K562 (cell line): ENCODE measurements around the gene NAIF1. TPM values are rescaled to one million over a fixed set of nuclear protein-coding genes. Genes with fewer than 3 reads are reported as not detected.

Experiments used
- ATAC-seq: fragments of 200-7000 bp; cut with Tn5 transposase; 3 replicates; pipeline ENCODE4 v1.9.1; 2020; ENCODE audit warnings: moderate library complexity
- BruUV-seq: library from RNA; stranded (reverse); fragments of 400-500 nt; replicated peaks from 2 replicates; lab custom pipeline; 2021; lab: Mats Ljungman, UMichigan
- CTCF ChIA-PET: fragments of 300-600 bp; formaldehyde crosslinking; extraction: SDS; loops from one replicate; lab custom pipeline; 2021; ENCODE audit warnings: low intra/inter-chr PET ratio; lab: Yijun Ruan, JAX
- POLR2A ChIA-PET: fragments of 300-600, 350-650 bp; sonication (Branson Sonifier 250); formaldehyde crosslinking; extraction: SDS; loops from one replicate; lab custom pipeline; 2021; ENCODE audit warnings: antibody characterized with exemption, inconsistent platforms; lab: Yijun Ruan, JAX
- DNase-seq, 4 experiments: peaks; one replicate each; pipeline versions ENCODE4 v3.0.0 to v3.0.0-alpha.2; 2011 to 2018; ENCODE audit warnings: low spot score in 3 of 4, mixed read lengths in 3 of 4; ENCODE audit errors: extremely low read depth in 1 of 4
- FAIRE-seq: peaks from 2 replicates; lab custom pipeline; 2011; peaks lifted over from hg19 to GRCh38; lab: Jason Lieb, UNC
- H2AFZ ChIP-seq: 2 replicates; pipeline ENCODE4 v1.6.0; 2011; ENCODE audit warnings: low read depth, low read length, control low read depth, inconsistent platforms
- H3K27ac ChIP-seq: fragments of 200-600 bp; 3 replicates; pipeline ENCODE4 v1.8.0; 2011; ENCODE audit warnings: low read depth, mild to moderate bottlenecking, control low read depth, inconsistent platforms, low read length, moderate library complexity, mixed read lengths; ENCODE audit errors: extremely low read depth
- H3K27me3 ChIP-seq, 2 experiments: fragments of 300-600 bp in 1 of 2; 2 replicates in 1 of 2; 3 replicates in 1 of 2; pipeline versions ENCODE4 v1.6.0 to v1.8.0; 2011; ENCODE audit warnings: inconsistent platforms in 2 of 2, low read length in 2 of 2, mild to moderate bottlenecking in 1 of 2, mixed read lengths in 1 of 2, moderate library complexity in 1 of 2; ENCODE audit not compliant: control insufficient read depth in 2 of 2, insufficient read depth in 2 of 2
- H3K36me3 ChIP-seq: fragments of 300-600 bp; 3 replicates; pipeline ENCODE4 v1.8.0; 2011; ENCODE audit warnings: mild to moderate bottlenecking, low read length, inconsistent platforms; ENCODE audit not compliant: control insufficient read depth, insufficient read depth
- H3K4me1 ChIP-seq, 2 experiments: fragments of 200-600 bp in 1 of 2; replicated peaks in 1 of 2; 2 replicates in 1 of 2; 3 replicates in 1 of 2; pipeline versions ENCODE4 v1.5.1 to v1.8.0; 2011; ENCODE audit warnings: inconsistent platforms in 2 of 2, low read length in 2 of 2, mild to moderate bottlenecking in 1 of 2, mixed read lengths in 1 of 2, moderate library complexity in 1 of 2; ENCODE audit not compliant: control insufficient read depth in 2 of 2, insufficient read depth in 2 of 2
- H3K4me2 ChIP-seq: 2 replicates; pipeline ENCODE4 v1.6.1; 2011; ENCODE audit warnings: low read length, control low read depth, inconsistent platforms, mixed read lengths; ENCODE audit not compliant: insufficient read depth
- H3K4me3 ChIP-seq: fragments of 200-600 bp; sonication (generic), shearing (Covaris generic); 2 replicates; pipeline ENCODE4 v1.5.1; 2016; ENCODE audit warnings: control low read depth, inconsistent platforms
- H3K79me2 ChIP-seq: fragments of 200-600 bp; 3 replicates; pipeline ENCODE4 v1.8.0; 2011; ENCODE audit warnings: low read length, inconsistent platforms; ENCODE audit not compliant: control insufficient read depth, insufficient read depth
- H3K9ac ChIP-seq, 2 experiments: 2 replicates each; pipeline versions ENCODE4 v1.6.0 to v1.6.1; 2011; ENCODE audit warnings: low read depth in 2 of 2, low read length in 2 of 2, control low read depth in 1 of 2, inconsistent platforms in 1 of 2, mild to moderate bottlenecking in 1 of 2, mixed read lengths in 1 of 2; ENCODE audit not compliant: insufficient read depth in 1 of 2
- H3K9me1 ChIP-seq: one replicate; pipeline ENCODE4 v1.6.0; 2011; ENCODE audit warnings: inconsistent platforms, mild to moderate bottlenecking, low read length, moderate library complexity; ENCODE audit not compliant: control insufficient read depth, insufficient read depth
- H3K9me3 ChIP-seq: replicated peaks from 2 replicates; pipeline ENCODE4 v1.5.1; 2011; ENCODE audit warnings: low read depth, low read length, inconsistent platforms; ENCODE audit not compliant: control insufficient read depth, insufficient read depth
- H4K20me1 ChIP-seq: replicated peaks from 2 replicates; pipeline ENCODE4 v1.6.1; 2011; ENCODE audit warnings: low read length, inconsistent platforms, mixed read lengths; ENCODE audit not compliant: control insufficient read depth, insufficient read depth
- BCOR ChIP-seq: fragments of 450-650 bp; IDR thresholded peaks from 2 replicates; pipeline ENCODE4 v1.6.1; 2016
- BRD4 ChIP-seq: fragments of 200-600 bp; sonication (generic); IDR thresholded peaks from 2 replicates; pipeline ENCODE4 v1.6.1; 2017; ENCODE audit warnings: inconsistent platforms
- ESRRA ChIP-seq: fragments of 450-650 bp; IDR thresholded peaks from 2 replicates; pipeline ENCODE4 v1.6.1; 2014; ENCODE audit warnings: low read depth, mild to moderate bottlenecking, moderate library complexity, borderline replicate concordance
- HDAC2 ChIP-seq: fragments of 450-650 bp; IDR thresholded peaks from 2 replicates; pipeline ENCODE4 v1.6.1; 2016; ENCODE audit warnings: mild to moderate bottlenecking
- HDGF ChIP-seq: fragments of 450-650 bp; IDR thresholded peaks from 2 replicates; pipeline ENCODE4 v1.6.1; 2016
- MEIS2 ChIP-seq: fragments of 450-650 bp; IDR thresholded peaks from 2 replicates; pipeline ENCODE4 v1.6.1; 2014; ENCODE audit warnings: mild to moderate bottlenecking; ENCODE audit not compliant: partially characterized antibody
- PHF20 ChIP-seq: fragments of 450-650 bp; IDR thresholded peaks from 2 replicates; pipeline ENCODE4 v1.6.1; 2018; ENCODE audit not compliant: partially characterized antibody
- POLR2G ChIP-seq: fragments of 200-400 bp; formaldehyde crosslinking; IDR thresholded peaks from 2 replicates; pipeline ENCODE4 v1.6.1; 2017; ENCODE audit warnings: low read depth, mild to moderate bottlenecking, antibody characterized with exemption, low read length, moderate library complexity
- PTBP1 ChIP-seq: fragments of 200-400 bp; formaldehyde crosslinking; IDR thresholded peaks from 2 replicates; pipeline ENCODE4 v1.6.1; 2017; ENCODE audit warnings: low read depth, low read length
- RBM25 ChIP-seq: fragments of 200-400 bp; formaldehyde crosslinking; IDR thresholded peaks from 2 replicates; pipeline ENCODE4 v1.6.1; 2018; ENCODE audit warnings: low read length, low read depth, moderate library complexity; ENCODE audit not compliant: severe bottlenecking
- RCOR1 ChIP-seq, 2 experiments: IDR thresholded peaks; 2 replicates each; pipeline ENCODE4 v1.6.1; 2012; ENCODE audit warnings: low read depth in 2 of 2, low read length in 2 of 2, borderline replicate concordance in 1 of 2, improper control_type of control experiment in 1 of 2
- SMAD1 ChIP-seq: fragments of 150-350 bp; IDR thresholded peaks from 2 replicates; pipeline ENCODE4 v1.6.1; 2014; ENCODE audit warnings: low read length, low read depth; ENCODE audit not compliant: partially characterized antibody
- SMARCA5 ChIP-seq: fragments of 450-650 bp; IDR thresholded peaks from 2 replicates; pipeline ENCODE4 v1.6.1; 2016
- STAT5A ChIP-seq: IDR thresholded peaks from 2 replicates; pipeline ENCODE4 v1.6.1; 2012; ENCODE audit warnings: low read length, inconsistent platforms, borderline replicate concordance
- ZFP36 ChIP-seq: fragments of 150-350 bp; IDR thresholded peaks from 2 replicates; pipeline ENCODE4 v1.6.1; 2018; ENCODE audit warnings: low read length, low read depth; ENCODE audit not compliant: partially characterized antibody
- WGBS: fragments of 100-300 bp; shearing (Covaris generic); methylation state at CpG from one replicate; pipeline ENCODE4 v1.1.6; 2016; ENCODE audit warnings: low coverage, mixed read lengths; ENCODE audit not compliant: insufficient coverage; ENCODE audit errors: missing lambda C conversion rate; 5-methylcytosine and 5-hydroxymethylcytosine counted together
- in situ Hi-C: fragments of 300-500 bp; cut with MboI; formaldehyde crosslinking; loops from 4 replicates; pipeline ENCODE4 v1.15.0; 2018; ENCODE audit warnings: inconsistent platforms, mixed read lengths
- intact Hi-C: fragments of 100-400 bp; cut with micrococcal nuclease; formaldehyde crosslinking; loops from 2 replicates; pipeline ENCODE4 v1.14.2; 2022
- polyA plus RNA-seq, 8 experiments: library from polyadenylated mRNA; depleted of rRNA in 4 of 8; stranded (reverse) in 5 of 8; unstranded in 3 of 8; fragments of >200 nt; fragmentation: Nextera tagmentation in 2 of 8; fragmentation: Illumina TruSeq in 1 of 8; extraction: Ambion mirVana in 2 of 8; extraction: Trizol in 1 of 8; gene quantifications; 2 replicates each; pipeline versions ENCODE4 v1.2.1 to v1.2.3, GENCODE V29; 2011 to 2014; ENCODE audit warnings: inconsistent platforms in 1 of 8, missing spikeins in 1 of 8
- total RNA-seq, 7 experiments: library from RNA; depleted of rRNA in 6 of 7; stranded (reverse); fragments of >200 nt in 6 of 7; fragmentation: Illumina TruSeq in 2 of 7; extraction: Trizol in 2 of 7; gene quantifications; 2 replicates each; pipeline versions ENCODE4 v1.2.1 to v1.2.3, GENCODE V29; 2011 to 2021; ENCODE audit warnings: low replicate concordance in 1 of 7
- TF ChIP-seq, protein P1 (sequence below): sonication (generic); formaldehyde crosslinking; IDR thresholded peaks from 2 replicates; pipeline ENCODE4 v1.8.0; 2022; ENCODE audit warnings: mild to moderate bottlenecking, missing genetic modification reagents
- TF ChIP-seq, protein P2 (sequence below): IDR thresholded peaks from 2 replicates; pipeline ENCODE4 v1.6.1; 2012; ENCODE audit warnings: low read depth, low read length, improper control_type of control experiment, borderline replicate concordance

Gene NAIF1
- total and polyA plus RNA-seq, 9 of the 15 experiments (the other 6 are each of a cell fraction or from before 2014, with no cell fraction given): 4.8 to 26.6 (median 17.2) TPM

DNA sequence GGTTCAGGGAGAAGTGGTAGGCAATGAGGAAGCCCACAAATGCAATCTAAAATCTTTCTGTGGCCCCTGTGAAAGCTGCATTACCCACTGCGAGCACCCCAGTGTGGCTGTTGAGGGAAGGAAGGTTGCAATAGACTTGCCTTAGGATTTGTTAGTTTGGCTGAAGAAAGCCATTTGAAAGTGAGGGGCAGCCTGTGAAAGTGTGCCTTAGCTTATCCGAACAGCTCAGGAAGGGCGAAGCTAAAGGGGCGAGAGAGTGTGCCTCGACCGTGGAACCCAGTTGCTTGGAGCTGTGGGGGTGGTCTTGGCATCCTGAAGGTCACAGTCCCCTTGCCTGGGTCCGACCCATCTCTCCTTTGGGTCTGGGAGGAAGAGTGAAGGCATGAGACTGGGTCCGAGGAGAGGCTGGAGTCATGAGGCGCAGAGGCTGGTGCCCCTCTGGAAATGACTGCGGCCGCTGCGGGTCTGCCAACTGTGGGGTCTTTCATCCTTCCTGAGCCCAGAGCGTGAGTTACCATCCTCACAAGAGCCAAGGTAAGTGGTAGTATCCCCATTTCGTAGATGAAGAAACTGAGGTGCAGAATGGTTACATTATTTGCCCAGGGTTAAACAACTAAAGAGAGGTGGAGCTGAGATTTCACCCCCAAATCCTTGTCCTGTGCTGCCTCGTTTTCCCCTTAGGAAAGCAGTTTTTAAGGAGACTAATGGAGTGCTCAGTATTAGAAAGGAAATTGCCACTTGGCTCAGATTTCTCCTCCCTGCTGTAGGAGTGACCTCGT, 25.3 kb upstream of the NAIF1 start:
- DNase-seq: no peak
- Histone ChIP-seq H3K27ac (peak overlapping the region; percentile 89), H3K27me3 (no peaks in the 10 kb centered on the region), H3K9me1 (no peaks in the 10 kb centered on the region), H3K9ac (peak overlapping the region; percentile 65 to 82), H3K79me2 (peaks cover 92% of the 10 kb centered on the region), H3K36me3 (peaks cover 75% of the 10 kb centered on the region), H3K4me1 (peaks cover 68 to 84% of the 10 kb centered on the region in 2 experiments), H2AFZ (no peak overlapping the region), H3K4me2 (peak overlapping the region; percentile 78), H3K4me3 (no peak overlapping the region), H4K20me1 (no peaks in the 10 kb centered on the region), H3K9me3 (no peaks in the 10 kb centered on the region)
- POLR2A ChIA-PET: interaction anchor here (0.5 to 5.6 kb wide), 7 partner anchors 12 to 387 kb away, joined by 3 to 82 read pairs (median 4); partner anchors contain the start of genes NAIF1 and SLC25A25
- BruUV-seq: no TSS peak
- 73% methylated on average over 16 of the region's 16 CpGs for WGBS
- in situ Hi-C loops: no loop called here
- ATAC-seq: no peak
- FAIRE-seq: no peak
- TF ChIP-seq, protein P1, sequence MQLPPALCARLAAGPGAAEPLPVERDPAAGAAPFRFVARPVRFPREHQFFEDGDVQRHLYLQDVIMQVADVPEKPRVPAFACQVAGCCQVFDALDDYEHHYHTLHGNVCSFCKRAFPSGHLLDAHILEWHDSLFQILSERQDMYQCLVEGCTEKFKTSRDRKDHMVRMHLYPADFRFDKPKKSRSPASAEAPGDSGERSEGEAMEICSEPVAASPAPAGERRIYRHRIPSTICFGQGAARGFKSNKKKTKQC (CRISPR knock-in tag): no peak
- TF ChIP-seq HDAC2: 0 out of 2 replicates have a peak, but pooled peaks have one; percentile 61
- TF ChIP-seq BCOR: peak; percentile 95
- TF ChIP-seq, protein P2, sequence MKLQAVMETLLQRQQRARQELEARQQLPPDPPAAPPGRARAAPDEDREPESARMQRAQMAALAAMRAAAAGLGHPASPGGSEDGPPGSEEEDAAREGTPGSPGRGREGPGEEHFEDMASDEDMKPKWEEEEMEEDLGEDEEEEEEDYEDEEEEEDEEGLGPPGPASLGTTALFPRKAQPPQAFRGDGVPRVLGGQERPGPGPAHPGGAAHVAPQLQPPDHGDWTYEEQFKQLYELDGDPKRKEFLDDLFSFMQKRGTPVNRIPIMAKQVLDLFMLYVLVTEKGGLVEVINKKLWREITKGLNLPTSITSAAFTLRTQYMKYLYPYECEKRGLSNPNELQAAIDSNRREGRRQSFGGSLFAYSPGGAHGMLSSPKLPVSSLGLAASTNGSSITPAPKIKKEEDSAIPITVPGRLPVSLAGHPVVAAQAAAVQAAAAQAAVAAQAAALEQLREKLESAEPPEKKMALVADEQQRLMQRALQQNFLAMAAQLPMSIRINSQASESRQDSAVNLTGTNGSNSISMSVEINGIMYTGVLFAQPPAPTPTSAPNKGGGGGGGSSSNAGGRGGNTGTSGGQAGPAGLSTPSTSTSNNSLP: no peak
- no peak for TF ChIP-seq ZFP36
- no peak for TF ChIP-seq SMAD1
- TF ChIP-seq RCOR1 (IDR thresholded peaks at IDR 0.05; ENCODE audit: borderline replicate concordance in 1 of 2, low read depth in 2 of 2, low read length in 2 of 2): peak in 1 of 2 experiments; percentile 40; a peak in 1 of 4 replicates
- TF ChIP-seq BRD4: 0 out of 2 replicates have a peak, but pooled peaks have one; percentile 34
- TF ChIP-seq RBM25: peak; percentile 98
- 0 out of 2 replicates have a peak, but pooled peaks have one; percentile 43 for TF ChIP-seq PTBP1
- no peak for TF ChIP-seq MEIS2
- 0 out of 2 replicates have a peak, but pooled peaks have one; percentile 31 for TF ChIP-seq ESRRA
- TF ChIP-seq POLR2G: 0 out of 2 replicates have a peak, but pooled peaks have one; percentile 20
- TF ChIP-seq SMARCA5: 0 out of 2 replicates have a peak, but pooled peaks have one; percentile 20
- 0 out of 2 replicates have a peak, but pooled peaks have one; percentile 27 for TF ChIP-seq HDGF
- TF ChIP-seq PHF20: peak; percentile 50
- no peak for TF ChIP-seq STAT5A
- intact Hi-C loops: no loop called here
- CTCF ChIA-PET: no interaction called here
